Measurements from ENCODE around the gene BBLN.

The BBLN gene

GRCh38 chr9:128187361-128187760, 27.3 kb downstream of the BBLN start:
- no peak for DNase-seq (ENCODE audit: extremely low read depth, low read depth)
- H3K4me3 ChIP-seq (replicated peaks; ENCODE audit: low read depth, low read length): no peak overlapping the region
- TF ChIP-seq, protein P1, sequence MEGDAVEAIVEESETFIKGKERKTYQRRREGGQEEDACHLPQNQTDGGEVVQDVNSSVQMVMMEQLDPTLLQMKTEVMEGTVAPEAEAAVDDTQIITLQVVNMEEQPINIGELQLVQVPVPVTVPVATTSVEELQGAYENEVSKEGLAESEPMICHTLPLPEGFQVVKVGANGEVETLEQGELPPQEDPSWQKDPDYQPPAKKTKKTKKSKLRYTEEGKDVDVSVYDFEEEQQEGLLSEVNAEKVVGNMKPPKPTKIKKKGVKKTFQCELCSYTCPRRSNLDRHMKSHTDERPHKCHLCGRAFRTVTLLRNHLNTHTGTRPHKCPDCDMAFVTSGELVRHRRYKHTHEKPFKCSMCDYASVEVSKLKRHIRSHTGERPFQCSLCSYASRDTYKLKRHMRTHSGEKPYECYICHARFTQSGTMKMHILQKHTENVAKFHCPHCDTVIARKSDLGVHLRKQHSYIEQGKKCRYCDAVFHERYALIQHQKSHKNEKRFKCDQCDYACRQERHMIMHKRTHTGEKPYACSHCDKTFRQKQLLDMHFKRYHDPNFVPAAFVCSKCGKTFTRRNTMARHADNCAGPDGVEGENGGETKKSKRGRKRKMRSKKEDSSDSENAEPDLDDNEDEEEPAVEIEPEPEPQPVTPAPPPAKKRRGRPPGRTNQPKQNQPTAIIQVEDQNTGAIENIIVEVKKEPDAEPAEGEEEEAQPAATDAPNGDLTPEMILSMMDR (IDR thresholded peaks at IDR 0.05; ENCODE audit: low read depth, low read length, missing control alignments): no peak

DNA sequence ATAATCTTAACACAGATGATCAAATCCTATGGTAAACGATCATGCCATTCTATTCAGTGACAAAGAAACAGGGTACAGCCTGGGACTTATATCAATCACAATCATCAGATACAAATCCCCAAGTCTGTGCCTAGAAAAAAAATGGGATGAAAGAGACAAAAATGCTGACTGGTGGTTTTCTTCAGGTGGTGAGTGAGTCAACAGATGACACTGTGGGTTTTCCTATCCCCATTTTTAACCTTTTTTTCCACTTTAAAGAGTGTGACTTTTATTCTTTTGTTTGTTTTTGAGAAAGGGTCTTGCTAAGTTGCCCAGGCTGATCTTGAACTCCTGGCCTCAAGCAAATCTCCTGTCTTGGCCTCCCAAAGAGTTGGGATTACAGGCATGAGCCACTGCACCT, 28.1 kb downstream of the BBLN start:
- no peak overlapping the region for H3K4me3 ChIP-seq (replicated peaks; ENCODE audit: low read depth, low read length)
- DNase-seq (ENCODE audit: extremely low read depth, low read depth): no peak
- TF ChIP-seq, protein P1 (IDR thresholded peaks at IDR 0.05; ENCODE audit: low read depth, low read length, missing control alignments): no peak

DNA sequence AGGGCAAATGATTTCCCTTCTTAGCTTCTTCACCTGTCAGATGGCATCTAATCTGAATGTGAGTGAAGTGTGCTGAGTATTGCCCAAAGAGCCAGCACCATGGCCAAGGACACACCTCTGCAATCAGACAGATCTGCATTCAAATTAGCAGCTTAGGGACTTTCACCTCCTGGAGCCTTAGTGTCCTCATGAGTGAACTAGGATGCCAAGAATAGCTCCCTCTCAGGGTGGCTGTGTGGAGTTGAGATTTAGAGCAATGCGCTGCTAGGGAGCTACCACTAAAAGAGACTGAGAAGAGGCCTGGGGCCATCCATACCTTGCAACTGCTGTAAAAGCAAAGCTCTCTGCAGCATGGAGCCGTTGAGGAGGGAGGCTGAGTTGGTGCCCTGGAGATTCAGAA, 29.9 kb downstream of the BBLN start:
- DNase-seq (ENCODE audit: extremely low read depth, low read depth): no peak
- peak overlapping the region; percentile 64 for H3K4me3 ChIP-seq (replicated peaks; ENCODE audit: low read depth, low read length)
- TF ChIP-seq, protein P1 (IDR thresholded peaks at IDR 0.05; ENCODE audit: low read depth, low read length, missing control alignments): no peak

- DNase-seq (ENCODE audit: extremely low read depth, low read depth): no peak
- TF ChIP-seq, protein P1 (IDR thresholded peaks at IDR 0.05; ENCODE audit: low read depth, low read length, missing control alignments): no peak
- peak overlapping the region; percentile 64 for H3K4me3 ChIP-seq (replicated peaks; ENCODE audit: low read depth, low read length)
These were observed 30.7 kb downstream of the BBLN start for GRCh38 chr9:128190516-128191405.

DNA sequence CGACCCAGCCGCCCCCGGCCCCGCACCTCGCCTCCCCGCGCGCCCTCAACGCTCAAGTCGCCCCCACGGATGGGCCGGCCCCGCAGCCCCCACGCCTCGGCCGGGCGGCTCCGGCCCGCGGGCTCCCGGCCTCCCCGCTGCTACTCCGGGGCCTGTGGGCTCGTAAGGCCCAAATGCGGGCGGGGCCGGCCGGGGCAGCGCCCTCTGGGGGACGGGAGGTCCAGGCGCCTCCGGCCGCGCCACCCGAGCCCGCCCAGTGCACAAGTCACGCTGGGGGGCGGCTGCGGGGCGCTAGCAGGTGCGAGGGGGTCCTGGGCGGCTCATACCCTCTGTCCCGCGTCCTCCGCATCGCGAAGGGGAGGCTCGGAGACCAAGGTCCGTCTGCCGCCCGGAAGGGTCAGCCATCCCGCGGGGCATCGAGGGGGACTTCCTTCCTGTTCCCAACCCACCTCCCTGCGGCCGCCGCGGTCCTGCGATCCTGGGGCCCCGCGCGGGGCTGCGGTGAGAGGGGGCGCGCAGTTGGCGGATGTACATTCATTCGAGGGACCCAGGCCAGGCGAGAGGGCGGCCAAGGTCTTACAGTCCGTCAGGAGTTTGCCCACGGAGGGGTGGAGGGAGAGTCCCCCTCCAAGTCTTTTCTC, 31.5 kb downstream of the BBLN start, which contains the start of gene CIZ1:
Gene CIZ1, minus strand, starts transcription at position 167 of the 641 bp plus-strand sequence. CDS start 715 bp downstream, outside the sequence.
- H3K4me3 ChIP-seq (replicated peaks; ENCODE audit: low read depth, low read length): peak within 1 kb of the TSS; percentile 64
- TF ChIP-seq, protein P1 (IDR thresholded peaks at IDR 0.05; ENCODE audit: low read depth, low read length, missing control alignments): peak; percentile 71
- DNase-seq (ENCODE audit: extremely low read depth, low read depth): no peak

DNA sequence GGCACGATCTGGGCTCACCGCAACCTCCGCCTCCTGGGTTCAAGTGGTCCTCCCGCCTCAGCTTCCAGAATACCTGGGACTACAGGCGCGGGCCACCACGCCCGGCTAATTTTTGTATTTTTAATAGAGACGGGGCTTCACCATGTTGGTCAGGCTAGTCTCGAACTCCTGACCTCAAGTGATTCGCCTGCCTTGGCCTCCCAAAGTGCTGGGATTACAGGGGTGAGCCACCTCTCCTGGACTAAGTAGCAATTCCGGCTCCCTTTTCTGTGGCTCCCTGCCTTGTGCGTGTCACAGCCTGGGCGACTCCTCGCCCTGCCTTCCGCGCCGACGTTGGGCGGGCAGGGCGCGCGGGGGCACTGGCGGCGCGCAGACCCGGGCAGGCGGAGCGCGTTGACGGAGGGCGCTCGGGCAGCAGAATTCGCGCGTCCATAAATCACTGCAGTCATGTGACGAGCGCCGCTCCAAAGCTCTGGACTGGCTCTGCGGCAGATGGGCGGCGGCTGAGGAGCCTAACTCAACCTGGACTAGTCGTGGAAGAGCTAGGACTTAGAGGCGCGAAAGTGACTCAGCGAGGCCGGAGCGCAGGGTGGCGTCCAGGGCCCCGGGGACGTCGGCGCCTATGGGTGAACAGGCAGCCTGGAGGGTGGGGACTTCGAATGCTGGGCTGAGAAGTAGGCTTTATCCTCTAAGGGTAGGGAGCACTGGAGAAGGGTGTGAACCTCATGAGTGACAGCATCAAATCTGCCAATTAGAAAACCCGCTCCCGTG, 32.7 kb downstream of the BBLN start:
- TF ChIP-seq, protein P1 (IDR thresholded peaks at IDR 0.05; ENCODE audit: low read depth, low read length, missing control alignments): no peak
- peak; percentile 83 for DNase-seq (ENCODE audit: extremely low read depth, low read depth)
- H3K4me3 ChIP-seq (replicated peaks; ENCODE audit: low read depth, low read length): peak overlapping the region; percentile 64
